NT2/D1 (cell line): ENCODE results near the gene RBFOX2.
A peak's percentile ranks its signal among the peaks of the same experiment; 100 is the strongest.
"Not testable (repeated sequence)": the region's sequence is repeated elsewhere in the genome, so short reads cannot be mapped to it uniquely, and the experiment has no call there.

ENCODE experiments used
- DNase-seq: peaks from one replicate; pipeline ENCODE4 v3.0.0-alpha.2; 2011; ENCODE audit warnings: low read depth, low spot score
- H3K27me3 ChIP-seq: 2 replicates; pipeline ENCODE4 v1.6.0; 2011; ENCODE audit warnings: mild to moderate bottlenecking; ENCODE audit not compliant: insufficient read length, insufficient read depth
- H3K36me3 ChIP-seq: 2 replicates; pipeline ENCODE4 v1.6.1; 2011; ENCODE audit warnings: mild to moderate bottlenecking, low read length, mixed read lengths; ENCODE audit not compliant: insufficient read depth, insufficient read length
- H3K4me1 ChIP-seq: 2 replicates; pipeline ENCODE4 v1.5.1; 2011; ENCODE audit not compliant: insufficient read depth, insufficient read length
- H3K4me3 ChIP-seq: 2 replicates; pipeline ENCODE4 v1.5.1; 2011; ENCODE audit warnings: low read depth; ENCODE audit not compliant: insufficient read length
- H3K9ac ChIP-seq: 2 replicates; pipeline ENCODE4 v1.6.0; 2011; ENCODE audit warnings: low read depth; ENCODE audit not compliant: insufficient read length
- H3K9me3 ChIP-seq: 2 replicates; pipeline ENCODE4 v1.5.1; 2011; ENCODE audit warnings: mild to moderate bottlenecking, low read length; ENCODE audit not compliant: insufficient read depth
- SUZ12 ChIP-seq: IDR thresholded peaks from 2 replicates; pipeline ENCODE4 v1.6.1; 2011; ENCODE audit not compliant: insufficient read length, insufficient read depth; ENCODE audit errors: extremely low read depth
- YY1 ChIP-seq: IDR thresholded peaks from 2 replicates; pipeline ENCODE4 v1.6.1; 2011; ENCODE audit not compliant: insufficient read length, insufficient read depth
- ZNF274 ChIP-seq: IDR thresholded peaks from 2 replicates; pipeline ENCODE4 v1.6.1; 2011; ENCODE audit warnings: mild to moderate bottlenecking, low read depth, low read length

RBFOX2 gene

GRCh38 chr22:35818897-35819296 is 209.7 kb downstream of the RBFOX2 start:
- Histone ChIP-seq H3K27me3 (no peaks in the 10 kb centered on the region), H3K9me3 (no peaks in the 10 kb centered on the region), H3K4me3 (no peak overlapping the region), H3K4me1 (no peaks in the 10 kb centered on the region), H3K9ac (no peak overlapping the region), H3K36me3 (peaks cover 12% of the 10 kb centered on the region)
- TF ChIP-seq ZNF274 = no peak
- TF ChIP-seq SUZ12 = no peak
- TF ChIP-seq YY1 = no peak
- DNase-seq = no peak

DNA sequence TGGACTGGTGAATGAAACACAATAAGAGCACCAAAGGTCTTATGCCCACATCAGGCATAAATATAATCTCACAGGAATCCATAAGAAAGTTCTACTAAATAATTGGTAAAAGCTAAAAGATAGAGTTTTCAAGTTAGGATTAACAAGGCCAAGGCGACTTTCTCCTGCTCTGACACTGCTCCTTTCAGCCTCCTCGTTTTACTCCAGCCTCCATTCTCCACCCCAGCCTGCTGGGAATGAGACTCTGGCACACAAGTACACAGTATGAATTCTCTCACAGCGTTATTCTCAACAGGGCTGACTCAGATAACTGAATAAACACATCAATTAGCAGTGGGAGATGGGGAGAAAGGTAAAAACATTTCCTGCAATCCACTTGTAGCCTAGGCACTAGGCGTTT is 216.0 kb downstream of the RBFOX2 start:
- no peaks in the 10 kb centered on the region for H3K27me3 ChIP-seq
- H3K4me1 ChIP-seq = no peaks in the 10 kb centered on the region
- no peak overlapping the region for H3K4me3 ChIP-seq
- peaks cover 36% of the 10 kb centered on the region for H3K36me3 ChIP-seq
- peaks cover 13% of the 10 kb centered on the region for H3K9me3 ChIP-seq
- no peak overlapping the region for H3K9ac ChIP-seq
- no peak for DNase-seq
- TF ChIP-seq YY1 (no peak), ZNF274 (peak; percentile 63)

DNA sequence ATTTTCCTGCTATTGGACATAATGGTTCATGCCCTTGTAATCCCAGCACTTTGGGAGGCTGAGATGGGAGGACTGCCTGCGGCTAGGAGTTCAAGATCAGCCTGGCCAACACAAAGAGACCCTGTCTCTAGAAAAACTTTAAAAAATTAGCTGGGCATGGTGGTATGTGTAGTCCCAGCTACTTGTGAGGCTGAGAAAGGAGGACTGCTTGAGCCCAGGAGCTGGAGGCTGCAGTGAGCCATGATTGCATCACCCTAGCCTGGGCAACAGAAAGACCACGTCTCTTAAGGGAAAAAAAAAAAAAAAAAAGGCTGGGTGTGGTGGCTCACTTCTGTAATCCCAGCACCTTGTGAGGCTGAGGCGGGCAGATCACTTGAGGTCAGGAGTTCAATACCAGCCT is 217.0 kb downstream of the RBFOX2 start:
- TF ChIP-seq YY1 = no peak
- no peak for TF ChIP-seq SUZ12
- TF ChIP-seq ZNF274 = no peak
- H3K4me1 ChIP-seq = no peaks in the 10 kb centered on the region
- no peak overlapping the region for H3K9ac ChIP-seq
- no peak for DNase-seq
- peaks cover 13% of the 10 kb centered on the region for H3K9me3 ChIP-seq
- no peak overlapping the region for H3K4me3 ChIP-seq
- no peaks in the 10 kb centered on the region for H3K27me3 ChIP-seq
- H3K36me3 ChIP-seq = peaks cover 36% of the 10 kb centered on the region

- Histone ChIP-seq H3K27me3 (no peaks in the 10 kb centered on the region), H3K4me3 (no peak overlapping the region), H3K4me1 (no peaks in the 10 kb centered on the region), H3K36me3 (peaks cover 39% of the 10 kb centered on the region), H3K9ac (no peak overlapping the region), H3K9me3 (peaks cover 13% of the 10 kb centered on the region)
- TF ChIP-seq SUZ12 (no peak), YY1 (no peak), ZNF274 (no peak)
- DNase-seq = no peak
Measured at GRCh38 chr22:35809816-35810215, 218.8 kb downstream of the RBFOX2 start.

DNA sequence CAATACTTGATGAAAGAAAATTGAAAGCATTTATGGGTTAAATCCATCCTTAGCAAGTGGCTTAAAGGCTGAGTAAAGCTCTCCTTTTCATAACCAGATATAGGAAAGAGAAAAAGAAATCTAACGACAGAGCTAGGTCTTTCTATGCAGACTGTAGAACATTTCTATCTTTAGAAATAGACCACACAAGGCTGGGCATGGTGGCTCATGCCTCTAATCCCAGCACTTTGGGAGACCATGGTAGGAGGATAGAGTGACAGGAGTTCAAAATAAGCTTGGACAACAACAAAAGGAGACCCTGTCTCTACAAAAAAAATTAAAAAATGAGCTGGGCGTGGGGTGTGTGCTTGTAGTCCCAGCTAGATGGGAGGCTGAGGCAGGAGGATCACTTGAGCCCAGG is 220.2 kb downstream of the RBFOX2 start:
- H3K36me3 ChIP-seq = peaks cover 33% of the 10 kb centered on the region
- H3K4me1 ChIP-seq = no peaks in the 10 kb centered on the region
- H3K9me3 ChIP-seq = peaks cover 11% of the 10 kb centered on the region
- no peaks in the 10 kb centered on the region for H3K27me3 ChIP-seq
- TF ChIP-seq ZNF274 (no peak), YY1 (no peak), SUZ12 (no peak)
- no peak for DNase-seq
- H3K9ac ChIP-seq = no peak overlapping the region
- no peak overlapping the region for H3K4me3 ChIP-seq

DNA sequence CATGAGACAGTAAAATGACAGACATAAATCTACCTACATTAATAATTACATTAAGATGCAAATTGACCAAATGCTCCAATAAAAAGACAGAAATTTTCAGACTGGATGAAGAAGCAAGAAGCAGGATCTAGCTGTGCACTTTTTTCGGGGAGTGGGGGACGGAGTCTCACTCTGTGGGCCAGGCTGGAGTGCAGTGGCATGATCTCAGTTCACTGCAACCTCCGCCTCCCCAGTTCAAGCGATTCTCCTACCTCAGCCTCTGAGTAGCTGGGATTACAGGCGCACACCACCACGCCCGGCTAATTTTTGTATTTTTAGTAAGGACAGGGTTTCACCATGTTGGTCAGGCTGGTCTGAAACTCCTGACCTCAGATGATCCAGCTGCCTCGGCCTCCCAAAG is 222.0 kb downstream of the RBFOX2 start:
- not testable (repeated sequence) for H3K9me3 ChIP-seq, H3K9ac ChIP-seq, H3K4me1 ChIP-seq, H3K27me3 ChIP-seq, DNase-seq, H3K4me3 ChIP-seq
- peaks cover 36% of the 10 kb centered on the region for H3K36me3 ChIP-seq

GRCh38 chr22:35805466-35805865 is 223.2 kb downstream of the RBFOX2 start:
- DNase-seq = no peak
- Histone ChIP-seq H3K9me3 (no peaks in the 10 kb centered on the region), H3K36me3 (peaks cover 36% of the 10 kb centered on the region), H3K4me3 (no peak overlapping the region), H3K9ac (no peak overlapping the region), H3K4me1 (no peaks in the 10 kb centered on the region), H3K27me3 (no peaks in the 10 kb centered on the region)
- TF ChIP-seq ZNF274 = no peak
- TF ChIP-seq YY1 = no peak
- TF ChIP-seq SUZ12 = no peak

- H3K4me3 ChIP-seq = no peak overlapping the region
- TF ChIP-seq YY1 (no peak), ZNF274 (no peak), SUZ12 (no peak)
- H3K27me3 ChIP-seq = no peaks in the 10 kb centered on the region
- no peaks in the 10 kb centered on the region for H3K9me3 ChIP-seq
- no peak overlapping the region for H3K9ac ChIP-seq
- peaks cover 32% of the 10 kb centered on the region for H3K36me3 ChIP-seq
- H3K4me1 ChIP-seq = no peaks in the 10 kb centered on the region
- no peak for DNase-seq
Measured at GRCh38 chr22:35804421-35804820, 224.2 kb downstream of the RBFOX2 start.
